ENCODE results near the gene HMGCL.
"Not testable (repeated sequence)": the region's sequence is repeated elsewhere in the genome, so short reads cannot be mapped to it uniquely, and the experiment has no call there.

- not testable (repeated sequence) for TF ChIP-seq CTCF (IDR thresholded peaks at IDR 0.05); POLR2A (IDR thresholded peaks at IDR 0.05; ENCODE audit: low read depth); POLR2AphosphoS5 (IDR thresholded peaks at IDR 0.05); EP300 (IDR thresholded peaks at IDR 0.05)
These were observed 22.4 kb upstream of the HMGCL start for GRCh38 chr1:23847482-23848095.
